Fibroblast of villous mesenchyme (primary cell): ENCODE measurements around the gene STUB1. TPM values are rescaled to one million over a fixed set of nuclear protein-coding genes. Genes with fewer than 3 reads are reported as not detected.

Experiments
- DNase-seq: peaks from one replicate; pipeline ENCODE4 v3.0.0-alpha.2; 2010; ENCODE audit warnings: low read depth
- H3K4me3 ChIP-seq: 2 replicates; pipeline ENCODE4 v1.5.1; 2011; ENCODE audit warnings: low read depth, mild to moderate bottlenecking, low read length
- total RNA-seq: library from RNA; depleted of rRNA; stranded (reverse); fragments of >200 nt; gene quantifications from 2 replicates; pipeline ENCODE4 v1.2.3, GENCODE V29; 2012
- TF ChIP-seq, protein P1 (sequence below): IDR thresholded peaks from 2 replicates; pipeline ENCODE4 v1.5.1; 2012; ENCODE audit warnings: low read depth, mild to moderate bottlenecking, low read length; ENCODE audit not compliant: insufficient read depth

The STUB1 gene
- total RNA-seq, 1 donor, result 100 TPM

GRCh38 chr16:693766-694165 is 13.6 kb downstream of the STUB1 start:
- TF ChIP-seq, protein P1, sequence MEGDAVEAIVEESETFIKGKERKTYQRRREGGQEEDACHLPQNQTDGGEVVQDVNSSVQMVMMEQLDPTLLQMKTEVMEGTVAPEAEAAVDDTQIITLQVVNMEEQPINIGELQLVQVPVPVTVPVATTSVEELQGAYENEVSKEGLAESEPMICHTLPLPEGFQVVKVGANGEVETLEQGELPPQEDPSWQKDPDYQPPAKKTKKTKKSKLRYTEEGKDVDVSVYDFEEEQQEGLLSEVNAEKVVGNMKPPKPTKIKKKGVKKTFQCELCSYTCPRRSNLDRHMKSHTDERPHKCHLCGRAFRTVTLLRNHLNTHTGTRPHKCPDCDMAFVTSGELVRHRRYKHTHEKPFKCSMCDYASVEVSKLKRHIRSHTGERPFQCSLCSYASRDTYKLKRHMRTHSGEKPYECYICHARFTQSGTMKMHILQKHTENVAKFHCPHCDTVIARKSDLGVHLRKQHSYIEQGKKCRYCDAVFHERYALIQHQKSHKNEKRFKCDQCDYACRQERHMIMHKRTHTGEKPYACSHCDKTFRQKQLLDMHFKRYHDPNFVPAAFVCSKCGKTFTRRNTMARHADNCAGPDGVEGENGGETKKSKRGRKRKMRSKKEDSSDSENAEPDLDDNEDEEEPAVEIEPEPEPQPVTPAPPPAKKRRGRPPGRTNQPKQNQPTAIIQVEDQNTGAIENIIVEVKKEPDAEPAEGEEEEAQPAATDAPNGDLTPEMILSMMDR, result no peak
- no peak overlapping the region for H3K4me3 ChIP-seq
- no peak for DNase-seq

DNA sequence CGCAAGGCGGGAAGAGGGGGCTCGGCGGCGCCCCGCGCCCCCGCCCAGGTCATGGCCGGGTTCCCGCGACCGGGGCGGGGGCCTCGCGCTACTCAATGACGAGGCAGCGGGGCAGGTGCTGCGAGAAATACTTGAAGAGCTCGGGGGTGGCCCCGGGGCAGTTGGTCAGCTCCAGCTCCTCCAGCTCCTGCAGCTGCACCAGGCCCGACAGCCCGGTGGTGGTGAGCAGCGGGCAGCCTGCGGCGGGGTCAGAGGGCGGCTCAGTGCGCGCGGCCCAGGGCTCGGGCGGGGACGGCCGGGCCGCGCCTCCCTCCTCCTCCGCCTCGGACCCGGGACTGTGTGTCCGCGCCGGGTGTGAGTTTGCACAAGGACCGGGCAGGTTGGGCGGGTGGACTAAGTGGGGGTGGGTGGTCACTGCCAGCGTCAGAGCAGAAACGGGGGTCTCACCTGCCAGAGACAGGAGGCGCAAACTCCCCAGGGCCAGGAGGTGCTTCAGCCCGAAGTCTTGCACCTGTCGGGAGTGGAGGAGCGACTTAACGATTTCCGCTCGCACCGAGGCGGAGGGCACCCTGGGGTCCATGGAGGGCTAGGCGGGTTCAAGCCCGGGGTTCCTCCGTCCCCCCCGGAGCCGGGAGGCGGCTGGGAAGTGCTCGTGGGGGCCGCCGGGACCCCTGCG is 14.1 kb downstream of the STUB1 start:
- DNase-seq, result no peak
- TF ChIP-seq, protein P1, result no peak
- H3K4me3 ChIP-seq, result no peak overlapping the region

DNA sequence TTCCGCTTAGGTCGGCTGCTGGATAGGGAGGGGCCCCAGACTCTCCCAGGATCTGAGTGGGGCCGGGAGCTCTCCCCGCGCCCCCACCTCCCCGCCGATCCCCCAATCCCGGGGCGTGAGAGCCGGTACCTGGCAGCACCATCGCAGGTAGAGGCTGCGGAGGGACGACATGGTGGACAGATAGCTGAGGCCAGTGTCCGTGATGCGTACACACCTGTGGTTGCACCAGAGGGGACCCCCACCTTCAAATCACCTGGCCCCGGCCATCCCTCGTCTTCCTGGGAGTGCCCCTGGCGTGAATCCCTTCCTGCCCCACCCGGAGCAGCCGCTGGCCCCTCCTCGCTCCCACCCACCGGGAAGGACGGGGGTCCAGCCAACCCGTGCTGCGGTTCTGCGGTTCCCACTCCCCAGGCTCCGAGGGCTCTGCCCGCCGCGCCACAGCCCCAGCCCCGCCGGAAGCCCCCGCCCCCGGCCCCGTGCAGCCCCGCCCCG is 14.7 kb downstream of the STUB1 start:
- no peak for DNase-seq

GRCh38 chr16:695355-696089 is 15.3 kb downstream of the STUB1 start:
- H3K4me3 ChIP-seq, result no peak overlapping the region
- TF ChIP-seq, protein P1, result no peak
- no peak for DNase-seq

More for the DNA sequence above, 14.7 kb downstream of the STUB1 start:
- TF ChIP-seq, protein P1, result no peak
- H3K4me3 ChIP-seq, result no peak overlapping the region

GRCh38 chr16:698911-699671 is 18.9 kb downstream of the STUB1 start:
- H3K4me3 ChIP-seq, result no peak overlapping the region
- TF ChIP-seq, protein P1, result no peak
- DNase-seq, result no peak

- TF ChIP-seq, protein P1, result no peak
- DNase-seq, result no peak
Measured at GRCh38 chr16:700684-701584, 20.7 kb downstream of the STUB1 start.

More at GRCh38 chr16:700684-701584, 20.7 kb downstream of the STUB1 start:
- H3K4me3 ChIP-seq, result no peak overlapping the region
